DND-41 (cell line): Measurements from ENCODE around the gene MED29.

Experiments
- ATAC-seq: fragments of 200-7000 bp; cut with Tn5 transposase; 3 replicates; pipeline ENCODE4 v1.9.1; 2021; ENCODE audit warnings: low read depth; ENCODE audit not compliant: insufficient read depth
- DNase-seq: peaks from one replicate; pipeline ENCODE4 v3.0.0-alpha.2; 2020
- H2AFZ ChIP-seq: 2 replicates; pipeline ENCODE4 v1.6.0; 2012; ENCODE audit warnings: low read depth, low read length
- H3K27ac ChIP-seq: 2 replicates; pipeline ENCODE4 v1.5.1; 2012; ENCODE audit warnings: low read length, inconsistent platforms
- H3K27me3 ChIP-seq: fragments of 200-600 bp; sonication (generic); 2 replicates; pipeline ENCODE4 v1.6.0; 2012; ENCODE audit warnings: low read length, mild to moderate bottlenecking, inconsistent platforms; ENCODE audit not compliant: insufficient read depth, poor library complexity
- H3K36me3 ChIP-seq: 2 replicates; pipeline ENCODE4 v1.5.1; 2012; ENCODE audit warnings: low read length, inconsistent platforms; ENCODE audit not compliant: insufficient read depth
- H3K4me1 ChIP-seq: 2 replicates; pipeline ENCODE4 v1.5.1; 2012; ENCODE audit warnings: mild to moderate bottlenecking, low read length; ENCODE audit not compliant: insufficient read depth
- H3K4me2 ChIP-seq: 2 replicates; pipeline ENCODE4 v1.6.0; 2012; ENCODE audit warnings: mild to moderate bottlenecking, moderate library complexity, low read length, inconsistent platforms; ENCODE audit not compliant: insufficient read depth
- H3K4me3 ChIP-seq, 2 experiments: fragments of 200-600 bp in 1 of 2; shearing (Covaris generic) in 1 of 2; 2 replicates each; pipeline ENCODE4 v1.5.1; 2012 to 2016; ENCODE audit warnings: inconsistent platforms in 2 of 2, low read length in 2 of 2, mild to moderate bottlenecking in 2 of 2, low read depth in 1 of 2, moderate library complexity in 1 of 2
- H3K79me2 ChIP-seq: 2 replicates; pipeline ENCODE4 v1.6.0; 2012; ENCODE audit warnings: low read length, inconsistent platforms; ENCODE audit not compliant: insufficient read depth
- H3K9ac ChIP-seq: 2 replicates; pipeline ENCODE4 v1.6.0; 2012; ENCODE audit warnings: low read depth, mild to moderate bottlenecking, inconsistent platforms, low read length, moderate library complexity
- H3K9me3 ChIP-seq: 2 replicates; pipeline ENCODE4 v1.5.1; 2012; ENCODE audit warnings: low read length, moderate library complexity, mild to moderate bottlenecking, inconsistent platforms; ENCODE audit not compliant: insufficient read depth, severe bottlenecking
- H4K20me1 ChIP-seq: 2 replicates; pipeline ENCODE4 v1.6.0; 2012; ENCODE audit warnings: low read length; ENCODE audit not compliant: insufficient read depth
- CTCF ChIP-seq: IDR thresholded peaks from 2 replicates; pipeline ENCODE4 v1.5.1; 2012; ENCODE audit warnings: borderline replicate concordance, low read length, moderate library complexity, mild to moderate bottlenecking; ENCODE audit not compliant: poor library complexity, severe bottlenecking; ENCODE audit errors: extremely low read depth
- EZH2 ChIP-seq: IDR thresholded peaks from 3 replicates; pipeline ENCODE4 v1.6.1; 2012; ENCODE audit warnings: borderline replicate concordance, low read depth, mild to moderate bottlenecking, moderate library complexity, low read length, inconsistent platforms; ENCODE audit not compliant: severe bottlenecking

The MED29 gene

GRCh38 chr19:39411832-39412099, 20.6 kb downstream of the MED29 start:
- no peaks in the 10 kb centered on the region for H3K9me3 ChIP-seq
- H3K4me2 ChIP-seq, result peak overlapping the region; percentile 63
- peak; percentile 90 for DNase-seq
- H3K4me1 ChIP-seq, result peaks cover 70% of the 10 kb centered on the region
- H2AFZ ChIP-seq, result no peak overlapping the region; the same call in 1 of the 2 replicates
- no peaks in the 10 kb centered on the region for H3K27me3 ChIP-seq
- peaks cover 30% of the 10 kb centered on the region for H4K20me1 ChIP-seq
- ATAC-seq, result peak; percentile 50
- no peak for TF ChIP-seq EZH2
- TF ChIP-seq CTCF, result peak; percentile 99
- peaks cover 53% of the 10 kb centered on the region for H3K79me2 ChIP-seq
- H3K9ac ChIP-seq, result peak overlapping the region; percentile 67
- H3K27ac ChIP-seq, result peak overlapping the region; percentile 75
- H3K4me3 ChIP-seq, result peak overlapping the region in 1 of 2 experiments; percentile 57; a peak in 2 of 4 replicates
- H3K36me3 ChIP-seq, result peaks cover 38% of the 10 kb centered on the region

GRCh38 chr19:39412100-39412866, 21.1 kb downstream of the MED29 start, which contains the start of gene PLEKHG2:
TSS of gene PLEKHG2 (plus strand) at chr19:39412669. CDS start at chr19:39414087, 1,418 bp downstream.
- TF ChIP-seq CTCF (peak; percentile 90), EZH2 (no peak)
- ATAC-seq (peak; percentile 80), DNase-seq (peak; percentile 99)
- Histone ChIP-seq H3K79me2 (peaks cover 48% of the 10 kb centered on the region), H3K4me3 (peak within 1 kb of the TSS; percentile 69 to 96), H3K4me2 (peak within 1 kb of the TSS; percentile 66), H3K36me3 (peaks cover 42% of the 10 kb centered on the region), H3K27ac (peak within 1 kb of the TSS; percentile 86), H2AFZ (peak within 1 kb of the TSS; percentile 59), H3K27me3 (no peaks in the 10 kb centered on the region), H3K9me3 (no peaks in the 10 kb centered on the region), H3K9ac (peak within 1 kb of the TSS; percentile 88), H3K4me1 (peaks cover 65% of the 10 kb centered on the region), H4K20me1 (peaks cover 31% of the 10 kb centered on the region)

- Histone ChIP-seq H3K27me3 (no peaks in the 10 kb centered on the region), H2AFZ (peak overlapping the region; percentile 53), H3K27ac (peak overlapping the region; percentile 86), H3K4me2 (peak overlapping the region; percentile 66), H3K4me1 (peaks cover 59% of the 10 kb centered on the region), H3K9ac (peak overlapping the region; percentile 88), H3K9me3 (no peaks in the 10 kb centered on the region), H3K4me3 (peak overlapping the region; percentile 69 to 96), H4K20me1 (peaks cover 28% of the 10 kb centered on the region), H3K36me3 (peaks cover 42% of the 10 kb centered on the region), H3K79me2 (peaks cover 42% of the 10 kb centered on the region)
- ATAC-seq (no peak; the same call in 1 of the 3 replicates), DNase-seq (no peak)
- TF ChIP-seq CTCF, result no peak
- TF ChIP-seq EZH2, result no peak
Observed at GRCh38 chr19:39412867-39413271, 21.7 kb downstream of the MED29 start.
